ENCODE data around the gene HEG1. TPM values are rescaled to one million over a fixed set of nuclear protein-coding genes. Genes with fewer than 3 reads are reported as not detected.

Gene HEG1
- total RNA-seq, 2 experiments from 2014 or later: 38.5 to 75.6 TPM

DNA sequence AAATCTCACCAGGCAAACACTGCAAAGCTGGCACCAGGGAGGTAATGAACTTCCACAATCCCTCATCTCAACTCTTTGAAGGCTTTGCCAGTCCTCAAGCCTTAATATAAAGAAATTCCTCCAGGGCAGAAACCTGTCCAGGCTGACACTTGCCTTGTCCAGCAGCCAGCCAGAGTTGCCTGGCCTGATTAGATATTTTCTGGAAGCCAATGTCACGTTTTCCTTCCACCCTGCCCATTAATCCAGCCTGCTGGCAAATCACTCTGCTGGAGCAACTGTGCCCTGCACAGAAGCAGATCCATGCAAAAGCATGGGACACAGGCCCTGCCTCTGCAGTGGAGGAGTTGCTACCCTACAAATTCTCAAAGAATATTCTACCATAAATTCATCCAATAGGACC, 56.5 kb downstream of the HEG1 start:
- no peak for DNase-seq
- peaks cover 39% of the 10 kb centered on the region for H3K36me3 Mint-ChIP-seq
- no peak overlapping the region for H3K4me3 Mint-ChIP-seq
- CTCF ChIA-PET: no interaction called here
- no peaks in the 10 kb centered on the region for H3K27me3 Mint-ChIP-seq
- ATAC-seq: no peak
- H3K9me3 Mint-ChIP-seq (ENCODE audit: low read depth): no peaks in the 10 kb centered on the region
- H3K27ac Mint-ChIP-seq: no peak overlapping the region
- H3K4me1 Mint-ChIP-seq: peaks cover 13% of the 10 kb centered on the region

DNA sequence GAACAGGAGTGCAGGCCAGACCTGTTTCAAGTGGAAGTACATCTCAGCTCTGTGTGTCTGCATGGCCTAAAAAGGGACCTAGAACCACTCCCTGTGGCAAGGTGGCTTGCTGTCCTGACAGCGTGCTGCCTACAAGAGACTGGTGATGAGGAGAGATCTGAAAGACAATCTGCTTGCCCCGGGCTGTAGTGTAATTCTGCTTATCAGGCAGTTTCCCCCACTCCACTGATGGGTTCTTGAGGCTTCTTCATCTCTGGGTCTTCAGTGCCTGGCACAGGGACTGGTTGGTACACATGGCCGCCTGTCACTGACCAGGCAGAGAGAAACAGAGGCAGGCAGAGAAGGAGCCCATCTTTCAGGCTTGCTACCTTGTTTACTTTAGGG, 57.6 kb downstream of the HEG1 start:
- H3K27ac Mint-ChIP-seq: no peak overlapping the region
- H3K4me1 Mint-ChIP-seq: peaks cover 16% of the 10 kb centered on the region
- ATAC-seq (no peak), DNase-seq (no peak)
- H3K27me3 Mint-ChIP-seq: no peaks in the 10 kb centered on the region
- H3K4me3 Mint-ChIP-seq: no peak overlapping the region
- no peaks in the 10 kb centered on the region for H3K9me3 Mint-ChIP-seq (ENCODE audit: low read depth)
- peaks cover 34% of the 10 kb centered on the region for H3K36me3 Mint-ChIP-seq
- CTCF ChIA-PET: no interaction called here

- CTCF ChIA-PET: interaction anchor here (2.8 kb wide), 1 partner anchor 441 kb away, joined by 9 read pairs; no protein-coding TSS in a partner anchor
Measured at GRCh38 chr3:124997303-124998246, 58.2 kb downstream of the HEG1 start.

DNA sequence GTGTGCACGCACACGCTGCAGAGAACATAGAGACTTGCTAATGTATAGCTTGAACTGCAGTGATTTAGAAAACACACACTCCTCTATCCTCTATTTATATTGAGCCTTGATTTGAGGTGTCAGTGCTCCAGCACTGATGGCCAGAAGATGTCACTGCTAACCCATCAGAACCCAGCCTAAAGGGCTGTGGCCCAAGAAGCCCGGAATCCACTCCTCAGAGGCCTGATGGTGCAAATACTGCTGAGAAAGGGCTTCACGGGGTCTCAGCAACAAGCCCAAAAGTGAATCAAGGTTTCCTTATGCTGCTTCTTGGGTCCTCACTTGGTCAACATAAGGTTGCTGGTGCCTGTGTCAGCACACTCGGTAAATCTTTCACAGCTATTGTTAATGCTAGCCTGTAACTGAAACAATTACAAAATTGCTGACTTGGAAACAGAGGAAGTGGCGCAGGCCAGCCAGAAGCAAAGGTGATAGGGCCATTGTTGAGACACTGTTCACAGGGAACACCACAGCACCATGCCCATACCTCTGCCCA, 60.3 kb downstream of the HEG1 start:
- Mint-ChIP-seq H3K27me3 (no peaks in the 10 kb centered on the region), H3K4me1 (peaks cover 16% of the 10 kb centered on the region)
- CTCF ChIA-PET: interaction anchor here (0.7 to 2.8 kb wide), 14 partner anchors 21 to 589 kb away, joined by 3 to 13 read pairs (median 4); no protein-coding TSS in a partner anchor

More at GRCh38 chr3:124997303-124998246, 58.2 kb downstream of the HEG1 start:
- no peaks in the 10 kb centered on the region for H3K9me3 Mint-ChIP-seq (ENCODE audit: low read depth)
- H3K4me1 Mint-ChIP-seq: peaks cover 16% of the 10 kb centered on the region
- no peak overlapping the region for H3K4me3 Mint-ChIP-seq
- no peak overlapping the region for H3K27ac Mint-ChIP-seq
- H3K27me3 Mint-ChIP-seq: no peaks in the 10 kb centered on the region
- peaks cover 32% of the 10 kb centered on the region for H3K36me3 Mint-ChIP-seq
- DNase-seq: no peak
- ATAC-seq: no peak

DNA sequence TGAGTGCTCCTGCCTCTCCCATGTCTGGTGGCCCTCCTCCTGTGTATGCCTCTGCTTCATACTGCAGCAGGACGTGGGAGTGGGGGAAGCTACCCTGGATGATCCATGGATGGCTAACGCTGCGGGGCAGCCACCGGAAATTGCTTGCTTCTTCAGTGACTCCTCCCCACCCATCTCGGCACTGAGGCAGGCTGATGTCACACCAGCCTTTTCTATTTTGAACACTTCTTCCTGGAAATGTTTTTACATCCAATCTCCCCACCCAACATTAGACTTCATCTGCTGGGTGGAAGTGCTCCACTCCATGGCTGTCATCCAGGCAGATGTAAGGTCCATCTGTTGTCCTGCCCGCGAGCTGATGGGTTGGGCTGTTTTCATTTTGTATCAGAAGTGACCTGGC, 62.3 kb downstream of the HEG1 start:
- CTCF ChIA-PET: interaction anchor here (0.6 kb wide), 1 partner anchor 65 kb away, joined by 6 read pairs; no protein-coding TSS in a partner anchor
- no peak for DNase-seq
- no peak for ATAC-seq
- no peaks in the 10 kb centered on the region for H3K27me3 Mint-ChIP-seq
- peaks cover 24% of the 10 kb centered on the region for H3K36me3 Mint-ChIP-seq
- H3K4me1 Mint-ChIP-seq: peaks cover 16% of the 10 kb centered on the region
- H3K9me3 Mint-ChIP-seq (ENCODE audit: low read depth): no peaks in the 10 kb centered on the region
- H3K4me3 Mint-ChIP-seq: no peak overlapping the region
- no peak overlapping the region for H3K27ac Mint-ChIP-seq

More for the DNA sequence above, 60.3 kb downstream of the HEG1 start:
- peak; percentile 72 for DNase-seq
- peak overlapping the region; percentile 47 for H3K27ac Mint-ChIP-seq
- no peak overlapping the region for H3K4me3 Mint-ChIP-seq
- no peaks in the 10 kb centered on the region for H3K9me3 Mint-ChIP-seq (ENCODE audit: low read depth)
- peak; percentile 89 for ATAC-seq
- H3K36me3 Mint-ChIP-seq: peaks cover 24% of the 10 kb centered on the region

GRCh38 chr3:124992041-124992440, 63.8 kb downstream of the HEG1 start:
- no peaks in the 10 kb centered on the region for H3K27me3 Mint-ChIP-seq
- peaks cover 22% of the 10 kb centered on the region for H3K36me3 Mint-ChIP-seq
- peaks cover 16% of the 10 kb centered on the region for H3K4me1 Mint-ChIP-seq
- no peaks in the 10 kb centered on the region for H3K9me3 Mint-ChIP-seq (ENCODE audit: low read depth)
- no peak for ATAC-seq
- no peak overlapping the region for H3K27ac Mint-ChIP-seq
- DNase-seq: no peak
- H3K4me3 Mint-ChIP-seq: no peak overlapping the region
- CTCF ChIA-PET: interaction anchor here (1.2 to 1.5 kb wide), 2 partner anchors 12 to 211 kb away, joined by 3 read pairs; no protein-coding TSS in a partner anchor

DNA sequence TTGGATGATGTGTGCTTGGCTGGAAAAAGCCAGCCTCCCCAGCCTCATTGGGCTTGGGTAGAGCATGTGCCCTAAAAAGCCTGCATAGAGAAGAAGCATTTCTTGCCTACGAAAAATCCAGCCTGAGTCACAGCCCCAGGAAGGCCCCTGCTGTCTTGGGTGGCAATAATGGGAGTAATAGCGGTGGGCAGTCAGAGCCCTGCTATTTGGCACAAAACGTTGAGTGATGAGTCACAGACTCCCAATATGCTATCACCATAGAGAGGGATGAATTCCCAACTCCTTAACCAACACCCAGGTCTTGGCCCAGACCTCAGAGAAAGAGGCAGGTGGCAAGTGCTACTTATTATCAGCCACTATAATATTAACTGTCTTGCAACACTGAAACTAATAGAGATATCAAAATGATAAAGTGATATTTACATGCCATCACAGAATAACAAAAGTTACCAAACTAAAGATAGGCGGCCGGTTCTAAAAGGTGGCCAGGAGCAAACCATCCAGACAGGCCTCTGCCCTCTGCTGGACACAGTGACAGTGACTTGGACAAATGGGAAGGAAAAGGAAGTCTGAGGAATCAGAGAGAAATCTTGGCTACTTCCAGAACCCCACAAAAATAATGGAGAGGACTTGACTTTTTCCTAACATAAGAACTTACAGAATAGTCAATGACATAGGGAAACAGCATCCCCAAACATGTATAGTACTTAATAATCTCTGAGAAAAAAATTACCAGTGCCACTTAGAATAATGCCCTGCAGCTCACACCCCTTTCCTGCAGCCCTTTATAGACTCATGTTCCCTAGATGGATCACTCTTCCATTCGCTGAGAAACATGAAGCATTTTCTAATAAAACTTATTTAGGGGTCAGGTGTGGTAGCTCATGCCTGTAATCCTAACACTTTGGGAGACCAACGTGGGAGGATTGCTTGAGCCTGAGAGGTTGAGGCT, 69.3 kb downstream of the HEG1 start:
- peaks cover 2% of the 10 kb centered on the region for H3K4me1 Mint-ChIP-seq
- DNase-seq: no peak
- H3K27ac Mint-ChIP-seq: no peak overlapping the region
- H3K36me3 Mint-ChIP-seq: peaks cover 18% of the 10 kb centered on the region
- no peaks in the 10 kb centered on the region for H3K27me3 Mint-ChIP-seq
- no peaks in the 10 kb centered on the region for H3K9me3 Mint-ChIP-seq (ENCODE audit: low read depth)
- H3K4me3 Mint-ChIP-seq: no peak overlapping the region
- CTCF ChIA-PET: interaction anchor here (0.7 kb wide), 1 partner anchor 52 kb away, joined by 3 read pairs; no protein-coding TSS in a partner anchor
- ATAC-seq: no peak

GRCh38 chr3:124985349-124985748, 70.4 kb downstream of the HEG1 start:
- no peak for ATAC-seq

GRCh38 chr3:124984754-124985153, 71.0 kb downstream of the HEG1 start:
- H3K4me1 Mint-ChIP-seq: peaks cover 2% of the 10 kb centered on the region
- H3K4me3 Mint-ChIP-seq: no peak overlapping the region
- CTCF ChIA-PET: no interaction called here
- ATAC-seq: no peak
- no peaks in the 10 kb centered on the region for H3K9me3 Mint-ChIP-seq (ENCODE audit: low read depth)
- no peaks in the 10 kb centered on the region for H3K27me3 Mint-ChIP-seq
- peaks cover 13% of the 10 kb centered on the region for H3K36me3 Mint-ChIP-seq
- no peak overlapping the region for H3K27ac Mint-ChIP-seq
- no peak for DNase-seq

More at GRCh38 chr3:124985349-124985748, 70.4 kb downstream of the HEG1 start:
- H3K36me3 Mint-ChIP-seq: peaks cover 16% of the 10 kb centered on the region
- H3K4me3 Mint-ChIP-seq: no peak overlapping the region
- H3K27ac Mint-ChIP-seq: no peak overlapping the region
- no peaks in the 10 kb centered on the region for H3K27me3 Mint-ChIP-seq
- peaks cover 2% of the 10 kb centered on the region for H3K4me1 Mint-ChIP-seq
- DNase-seq: no peak
- CTCF ChIA-PET: no interaction called here
- no peaks in the 10 kb centered on the region for H3K9me3 Mint-ChIP-seq (ENCODE audit: low read depth)

GRCh38 chr3:124982855-124983254, 72.9 kb downstream of the HEG1 start:
- no peak overlapping the region for H3K4me3 Mint-ChIP-seq
- DNase-seq (no peak), ATAC-seq (no peak)
- peaks cover 16% of the 10 kb centered on the region for H3K36me3 Mint-ChIP-seq
- CTCF ChIA-PET: no interaction called here
- no peaks in the 10 kb centered on the region for H3K27me3 Mint-ChIP-seq
- no peak overlapping the region for H3K27ac Mint-ChIP-seq
- H3K9me3 Mint-ChIP-seq (ENCODE audit: low read depth): no peaks in the 10 kb centered on the region
- peaks cover 2% of the 10 kb centered on the region for H3K4me1 Mint-ChIP-seq

DNA sequence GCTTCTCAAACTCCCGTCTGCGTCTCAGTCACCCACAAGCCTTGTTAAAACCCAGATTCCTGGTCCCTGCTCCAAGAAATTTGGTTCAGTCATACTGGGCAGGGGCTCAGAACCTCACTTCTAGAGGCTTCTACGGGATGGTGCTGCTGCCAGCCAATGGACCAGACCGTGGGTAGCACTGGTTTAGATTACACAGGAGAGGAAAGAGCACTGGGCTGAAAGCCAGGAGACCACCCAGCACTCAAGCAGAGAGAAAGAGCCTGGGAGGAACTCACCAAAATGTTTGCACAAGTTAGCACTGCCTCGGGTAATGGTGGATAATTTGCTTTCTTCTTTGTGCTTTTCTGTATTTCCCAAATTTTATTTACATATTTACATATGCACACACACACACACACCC, 74.3 kb downstream of the HEG1 start:
- CTCF ChIA-PET: no interaction called here
- Mint-ChIP-seq H3K27ac (no peak overlapping the region), H3K27me3 (no peaks in the 10 kb centered on the region), H3K4me1 (peaks cover 2% of the 10 kb centered on the region), H3K4me3 (no peak overlapping the region), H3K9me3 (ENCODE audit: low read depth) (no peaks in the 10 kb centered on the region), H3K36me3 (peaks cover 30% of the 10 kb centered on the region)
- DNase-seq (no peak), ATAC-seq (no peak)

DNA sequence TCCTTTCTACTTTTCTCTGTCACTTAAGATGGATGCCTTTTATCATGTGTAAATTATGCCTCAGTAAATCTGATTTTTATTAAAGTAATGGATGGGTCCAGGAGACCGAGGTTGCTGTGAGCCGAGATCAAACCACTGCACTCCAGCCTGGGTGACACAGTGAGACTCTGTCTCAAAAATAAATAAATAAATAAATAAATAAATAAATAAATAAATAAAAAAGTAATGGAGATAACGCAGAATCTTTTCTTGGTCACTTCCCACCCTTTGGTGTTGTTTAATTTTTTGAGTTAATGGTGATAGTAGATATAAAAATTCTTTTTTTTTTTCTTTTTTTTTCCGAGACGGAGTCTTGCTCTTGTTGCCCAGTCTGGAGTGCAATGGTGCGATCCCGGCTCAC, 77.2 kb downstream of the HEG1 start:
- Mint-ChIP-seq H3K9me3 (ENCODE audit: low read depth) (no peaks in the 10 kb centered on the region), H3K27ac (no peak overlapping the region), H3K4me3 (no peak overlapping the region), H3K4me1 (peaks cover 10% of the 10 kb centered on the region), H3K36me3 (peaks cover 34% of the 10 kb centered on the region), H3K27me3 (no peaks in the 10 kb centered on the region)
- no peak for ATAC-seq
- CTCF ChIA-PET: no interaction called here
- no peak for DNase-seq

DNA sequence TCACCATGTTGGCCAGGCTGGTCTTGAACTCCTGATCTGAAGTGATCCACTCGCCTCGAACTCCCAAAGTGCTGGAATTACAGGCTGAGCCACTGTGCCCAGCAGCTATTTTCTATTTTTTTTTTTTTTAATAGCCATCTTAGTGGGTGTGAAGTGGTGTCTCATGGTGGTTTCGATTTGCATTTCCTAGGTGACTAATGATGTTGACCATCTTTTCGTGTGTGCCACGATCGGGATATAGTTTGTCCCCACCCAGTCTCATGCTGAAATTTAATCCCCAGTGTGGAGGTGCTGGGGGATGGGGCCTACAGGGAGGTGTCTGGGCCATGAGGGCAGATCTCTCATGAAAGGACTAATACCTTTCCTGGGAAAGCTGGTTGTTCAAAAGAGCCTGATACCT, 79.4 kb downstream of the HEG1 start:
- H3K4me3 Mint-ChIP-seq: no peak overlapping the region
- H3K27me3 Mint-ChIP-seq: no peaks in the 10 kb centered on the region
- ATAC-seq (no peak), DNase-seq (no peak)
- H3K36me3 Mint-ChIP-seq: peaks cover 38% of the 10 kb centered on the region
- H3K9me3 Mint-ChIP-seq (ENCODE audit: low read depth): no peaks in the 10 kb centered on the region
- H3K4me1 Mint-ChIP-seq: peaks cover 16% of the 10 kb centered on the region
- H3K27ac Mint-ChIP-seq: no peak overlapping the region
- CTCF ChIA-PET: no interaction called here

Measured in activated CD8-positive, alpha-beta memory T cell treated with anti-CD3 and anti-CD28 coated beads, Interleukin-2, amount 10 ng/mL, durations not matched to agents 7 days and 5 days (primary cell).